PFSK-1 (cell line): ENCODE measurements around the gene NFE2.

Experiments used
- REST ChIP-seq, 2 experiments: IDR thresholded peaks; 2 replicates each; pipeline versions ENCODE4 v1.6.1 to v1.8.0; 2011 to 2012; ENCODE audit warnings: low read depth in 2 of 2, low read length in 2 of 2, control low read depth in 1 of 2, inconsistent platforms in 1 of 2, mild to moderate bottlenecking in 1 of 2, moderate library complexity in 1 of 2; ENCODE audit not compliant: insufficient read depth in 1 of 2
- TAF1 ChIP-seq: IDR thresholded peaks from 2 replicates; pipeline ENCODE4 v1.6.1; 2012; ENCODE audit warnings: low read length, control low read depth, borderline replicate concordance; ENCODE audit not compliant: insufficient read depth

- TF ChIP-seq REST (IDR thresholded peaks at IDR 0.05; ENCODE audit: insufficient read depth in 1 of 2, low read depth in 2 of 2, low read length in 2 of 2) (no peak), TAF1 (no peak)
Observed at GRCh38 chr12:54330442-54330841, 29.6 kb upstream of the NFE2 start.
